ENCODE measurements around the gene PYGL. TPM values are rescaled to one million over a fixed set of nuclear protein-coding genes. Genes with fewer than 3 reads are reported as not detected.

PYGL gene
- total and polyA plus RNA-seq, 2 donors from 2014 or later = 12.3 to 40.3 TPM

GRCh38 chr14:50856660-50857059 lies 87.6 kb downstream of the PYGL start:
- no peak overlapping the region for H3K4me3 ChIP-seq (ENCODE audit: low read length in 3 of 3)
- no peak overlapping the region for H3K27ac ChIP-seq (ENCODE audit: low read depth in 2 of 2, low read length in 2 of 2)
- intact Hi-C loops (cut with DNase I) = no loop called here
- H3K9me3 ChIP-seq (ENCODE audit: control insufficient read depth in 2 of 3, insufficient read depth in 1 of 3, low read length in 3 of 3) = no peaks in the 10 kb centered on the region
- peaks cover 0 to 5% (median 0%) of the 10 kb centered on the region in 3 donors for H3K4me1 ChIP-seq (ENCODE audit: control insufficient read depth in 2 of 3, insufficient read depth in 2 of 3, low read depth in 1 of 3, low read length in 3 of 3)
- no peaks in the 10 kb centered on the region for H3K27me3 ChIP-seq (ENCODE audit: control insufficient read depth, insufficient read depth, low read length)
- TF ChIP-seq CTCF (IDR thresholded peaks at IDR 0.05; ENCODE audit: borderline replicate concordance, extremely low read depth, insufficient read depth) = no peak
- DNase-seq (no peak), FAIRE-seq (no peak)
- no peak overlapping the region for H3K9ac ChIP-seq (ENCODE audit: low read length in 3 of 3)
- no peaks in the 10 kb centered on the region for H3K36me3 ChIP-seq (ENCODE audit: control insufficient read depth in 2 of 3, insufficient read depth in 3 of 3, low read length in 3 of 3)

GRCh38 chr14:50855558-50855957 lies 88.7 kb downstream of the PYGL start:
- DNase-seq (no peak), FAIRE-seq (no peak)
- Histone ChIP-seq H3K9me3 (ENCODE audit: control insufficient read depth in 2 of 3, insufficient read depth in 1 of 3, low read length in 3 of 3) (no peaks in the 10 kb centered on the region), H3K36me3 (ENCODE audit: control insufficient read depth in 2 of 3, insufficient read depth in 3 of 3, low read length in 3 of 3) (no peaks in the 10 kb centered on the region), H3K9ac (ENCODE audit: low read length in 3 of 3) (no peak overlapping the region), H3K27me3 (ENCODE audit: control insufficient read depth, insufficient read depth, low read length) (no peaks in the 10 kb centered on the region), H3K27ac (ENCODE audit: low read depth in 2 of 2, low read length in 2 of 2) (no peak overlapping the region), H3K4me1 (ENCODE audit: control insufficient read depth in 2 of 3, insufficient read depth in 2 of 3, low read depth in 1 of 3, low read length in 3 of 3) (peaks cover 0 to 5% (median 0%) of the 10 kb centered on the region in 3 donors), H3K4me3 (ENCODE audit: low read length in 3 of 3) (no peak overlapping the region)
- intact Hi-C loops (cut with DNase I) = no loop called here
- TF ChIP-seq CTCF (IDR thresholded peaks at IDR 0.05; ENCODE audit: borderline replicate concordance, extremely low read depth, insufficient read depth) = no peak

Other genes with a start within 250 kb of the PYGL start
- gene NIN, start 113.3 kb downstream of the PYGL start, total RNA-seq = 40.0 TPM
- gene NIN, start 113.3 kb downstream of the PYGL start, polyA plus RNA-seq (ENCODE audit: insufficient read depth, low read depth, low replicate concordance) = 3.6 TPM
- not detected for gene ABHD12B, start 72.4 kb downstream of the PYGL start, total RNA-seq
- gene ABHD12B, start 72.4 kb downstream of the PYGL start, polyA plus RNA-seq (ENCODE audit: insufficient read depth, low read depth, low replicate concordance) = 0.88 TPM
- gene TRIM9, start 150.6 kb upstream of the PYGL start, total RNA-seq = 2.0 TPM
- gene TRIM9, start 150.6 kb upstream of the PYGL start, polyA plus RNA-seq (ENCODE audit: insufficient read depth, low read depth, low replicate concordance) = 0.67 TPM

Data from kidney (tissue), 14 donors.